H1 (cell line): ENCODE data around the gene C1S. TPM values are rescaled to one million over a fixed set of nuclear protein-coding genes. Genes with fewer than 3 reads are reported as not detected.

Experiments
- CTCF ChIA-PET: fragments of 300-600 bp; sonication (Branson Sonifier 250); formaldehyde crosslinking; loops from one replicate; lab custom pipeline; 2021; ENCODE audit not compliant: partially characterized antibody; lab: Charles Lee
- POLR2A ChIA-PET: fragments of 300-600 bp; sonication (Branson Sonifier 250); formaldehyde crosslinking; loops from one replicate; lab custom pipeline; 2021; ENCODE audit warnings: inconsistent platforms; ENCODE audit not compliant: partially characterized antibody; lab: Charles Lee
- DNase-seq, 2 experiments: peaks; one replicate each; pipeline versions ENCODE4 v3.0.0 to v3.0.0-alpha.2; 2010 to 2022; ENCODE audit warnings: low spot score in 2 of 2, low read depth in 1 of 2, mixed read lengths in 1 of 2
- FAIRE-seq: peaks from 2 replicates; lab custom pipeline; 2011; peaks lifted over from hg19 to GRCh38; lab: Jason Lieb, UNC
- H2AFZ ChIP-seq: 2 replicates; pipeline ENCODE4 v1.8.1; 2012; ENCODE audit warnings: low read length, inconsistent platforms
- H2AK5ac ChIP-seq: 2 replicates; pipeline ENCODE4 v1.6.1; 2013; ENCODE audit warnings: low read depth, low read length
- H2BK120ac ChIP-seq: replicated peaks from 2 replicates; pipeline ENCODE3; 2013; ENCODE audit warnings: low read depth, low read length, inconsistent platforms
- H2BK12ac ChIP-seq: 2 replicates; pipeline ENCODE4 v1.6.1; 2013; ENCODE audit warnings: low read depth, low read length
- H2BK15ac ChIP-seq: 2 replicates; pipeline ENCODE4 v1.6.1; 2013; ENCODE audit warnings: low read length
- H2BK20ac ChIP-seq: 2 replicates; pipeline ENCODE4 v1.6.1; 2013; ENCODE audit warnings: low read length
- H2BK5ac ChIP-seq: 2 replicates; pipeline ENCODE4 v1.6.1; 2013; ENCODE audit warnings: low read depth, low read length
- H3K14ac ChIP-seq: 2 replicates; pipeline ENCODE4 v1.6.1; 2013; ENCODE audit warnings: inconsistent platforms; ENCODE audit not compliant: insufficient read length
- H3K18ac ChIP-seq: 2 replicates; pipeline ENCODE4 v1.6.1; 2013; ENCODE audit warnings: low read length; ENCODE audit errors: extremely low read depth
- H3K23ac ChIP-seq: 2 replicates; pipeline ENCODE4 v1.6.1; 2013; ENCODE audit warnings: inconsistent platforms; ENCODE audit not compliant: insufficient read length
- H3K23me2 ChIP-seq: 2 replicates; pipeline ENCODE4 v1.6.1; 2013; ENCODE audit warnings: low read depth, low read length
- H3K27ac ChIP-seq: 2 replicates; pipeline ENCODE4 v1.6.1; 2011; ENCODE audit warnings: low read depth, low read length, inconsistent platforms
- H3K27me3 ChIP-seq, 4 experiments: replicated peaks in 1 of 4; 1 replicate in 1 of 4; 2 replicates in 3 of 4; pipeline versions ENCODE4 v1.6.1 to v1.8.1; 2011 to 2013; ENCODE audit warnings: low read length in 3 of 4, mild to moderate bottlenecking in 3 of 4, inconsistent platforms in 2 of 4, mixed read lengths in 2 of 4, moderate library complexity in 1 of 4; ENCODE audit not compliant: control insufficient read depth in 3 of 4, insufficient read depth in 3 of 4; ENCODE audit errors: extremely low read depth in 1 of 4
- H3K36me3 ChIP-seq, 4 experiments: 2 replicates each; pipeline versions ENCODE4 v1.6.1 to v1.8.1; 2011 to 2013; ENCODE audit warnings: mild to moderate bottlenecking in 4 of 4, low read length in 3 of 4, moderate library complexity in 2 of 4, control low read depth in 1 of 4, inconsistent platforms in 1 of 4; ENCODE audit not compliant: insufficient read depth in 4 of 4, control insufficient read depth in 2 of 4
- H3K4ac ChIP-seq: replicated peaks from 2 replicates; pipeline ENCODE3; 2013; ENCODE audit warnings: low read length, low read depth, mixed read lengths, inconsistent platforms; ENCODE audit not compliant: insufficient read length
- H3K4me1 ChIP-seq, 4 experiments: replicated peaks in 1 of 4; 1 replicate in 1 of 4; 2 replicates in 3 of 4; pipeline versions ENCODE4 v1.6.1 to v1.8.1; 2011 to 2013; ENCODE audit warnings: low read length in 3 of 4, inconsistent platforms in 2 of 4, mixed read lengths in 1 of 4; ENCODE audit not compliant: insufficient read depth in 4 of 4, control insufficient read depth in 3 of 4
- H3K4me2 ChIP-seq, 2 experiments: 2 replicates each; pipeline versions ENCODE4 v1.6.1 to v1.8.1; 2011 to 2013; ENCODE audit warnings: low read depth in 2 of 2, low read length in 2 of 2, control low read depth in 1 of 2, inconsistent platforms in 1 of 2, mild to moderate bottlenecking in 1 of 2; ENCODE audit not compliant: insufficient read depth in 1 of 2
- H3K4me3 ChIP-seq, 4 experiments: fragments of 200-600, 300-600 bp in 1 of 4; sonication (generic), shearing (Covaris generic), sonication (Bioruptor Twin) in 1 of 4; 2 replicates each; pipeline versions ENCODE4 v1.5.1 to v1.8.1; 2011 to 2016; ENCODE audit warnings: low read length in 4 of 4, low read depth in 3 of 4, control low read depth in 2 of 4, inconsistent platforms in 2 of 4, mild to moderate bottlenecking in 2 of 4, mixed read lengths in 1 of 4, moderate library complexity in 1 of 4; ENCODE audit not compliant: insufficient read depth in 2 of 4; ENCODE audit errors: extremely low read depth in 1 of 4
- H3K56ac ChIP-seq: replicated peaks from 2 replicates; pipeline ENCODE3; 2013; ENCODE audit warnings: low read depth, mild to moderate bottlenecking, mixed read lengths, low read length, inconsistent platforms; ENCODE audit not compliant: insufficient read length
- H3K79me1 ChIP-seq: 2 replicates; pipeline ENCODE4 v1.6.1; 2013; ENCODE audit warnings: low read depth, low read length, control low read depth
- H3K79me2 ChIP-seq, 2 experiments: 2 replicates each; pipeline versions ENCODE4 v1.6.1 to v1.8.1; 2012 to 2013; ENCODE audit warnings: low read length in 2 of 2, mild to moderate bottlenecking in 2 of 2, inconsistent platforms in 1 of 2; ENCODE audit not compliant: insufficient read depth in 2 of 2, control insufficient read depth in 1 of 2
- H3K9ac ChIP-seq, 4 experiments: replicated peaks in 1 of 4; 1 replicate in 1 of 4; 2 replicates in 3 of 4; pipeline versions ENCODE4 v1.6.1 to v1.8.1; 2011 to 2013; ENCODE audit warnings: low read depth in 3 of 4, low read length in 3 of 4, control low read depth in 2 of 4, mild to moderate bottlenecking in 2 of 4, moderate library complexity in 2 of 4, inconsistent platforms in 1 of 4; ENCODE audit errors: extremely low read depth in 1 of 4
- H3K9me3 ChIP-seq, 2 experiments: 2 replicates each; pipeline versions ENCODE4 v1.6.1 to v1.8.1; 2012 to 2013; ENCODE audit warnings: mild to moderate bottlenecking in 2 of 2, moderate library complexity in 2 of 2, control low read depth in 1 of 2, inconsistent platforms in 1 of 2, low read depth in 1 of 2, low read length in 1 of 2, mixed read lengths in 1 of 2; ENCODE audit not compliant: insufficient read depth in 2 of 2
- H4K20me1 ChIP-seq, 2 experiments: replicated peaks in 1 of 2; 2 replicates each; pipeline versions ENCODE3 to v1.8.1; 2011 to 2013; ENCODE audit warnings: inconsistent platforms in 2 of 2, low read length in 2 of 2, mild to moderate bottlenecking in 1 of 2; ENCODE audit not compliant: insufficient read depth in 2 of 2, control insufficient read depth in 1 of 2
- H4K5ac ChIP-seq: 2 replicates; pipeline ENCODE4 v1.6.1; 2013; ENCODE audit warnings: low read length, low read depth, mixed read lengths, inconsistent platforms; ENCODE audit not compliant: insufficient read length
- H4K8ac ChIP-seq: 2 replicates; pipeline ENCODE4 v1.8.0; 2013; ENCODE audit warnings: mild to moderate bottlenecking, moderate library complexity, low read length, inconsistent platforms; ENCODE audit not compliant: insufficient read depth; ENCODE audit errors: extremely low read depth
- H4K91ac ChIP-seq: replicated peaks from 2 replicates; pipeline ENCODE3; 2013; ENCODE audit warnings: low read length, mixed read lengths, inconsistent platforms; ENCODE audit not compliant: insufficient read length
- MAX ChIP-seq: IDR thresholded peaks from 2 replicates; pipeline ENCODE4 v1.6.1; 2012; ENCODE audit warnings: inconsistent platforms
- TAF7 ChIP-seq: optimal IDR thresholded peaks from 2 replicates; pipeline ENCODE3; 2011; ENCODE audit warnings: low read depth, mild to moderate bottlenecking, inconsistent platforms, low read length, moderate library complexity, borderline replicate concordance
- YY1 ChIP-seq: IDR thresholded peaks from 2 replicates; pipeline ENCODE4 v1.6.1; 2011; ENCODE audit warnings: low read depth, mild to moderate bottlenecking, low read length
- WGBS, 2 experiments: shearing (Covaris generic) in 1 of 2; methylation state at CpG; one replicate each; pipeline versions ENCODE4 v1.1.6 to v1.1.7; 2013 to 2015; ENCODE audit warnings: low lambda C conversion rate in 2 of 2, mixed read lengths in 2 of 2, inconsistent platforms in 1 of 2, low coverage in 1 of 2, missing lambda C conversion rate in 1 of 2; ENCODE audit not compliant: insufficient replicate concordance in 2 of 2, insufficient coverage in 1 of 2, insufficient read length in 1 of 2; ENCODE audit errors: extremely low coverage in 1 of 2, missing lambda C conversion rate in 1 of 2; 5-methylcytosine and 5-hydroxymethylcytosine counted together
- polyA plus RNA-seq, 7 experiments: library from polyadenylated mRNA; depleted of rRNA in 3 of 7; stranded (reverse) in 5 of 7; unstranded in 2 of 7; fragments of >200 nt in 5 of 7; fragments of 200-250 nt in 2 of 7; gene quantifications; 1 replicate in 5 of 7; 2 replicates in 1 of 7; 4 replicates in 1 of 7; pipeline versions ENCODE4 v1.2.1 to v1.2.3, GENCODE V29; 2011 to 2013; ENCODE audit warnings: missing spikeins in 2 of 7, mixed read lengths in 2 of 7
- total RNA-seq: library from RNA; stranded (reverse); fragmentation: NEBNext Ultra II Directional; extraction: Animal tissue kit (Norgen Biotek cat#: 25700); gene quantifications from 2 replicates; pipeline ENCODE4 v1.2.1, GENCODE V29; 2021

Gene C1S
- total and polyA plus RNA-seq, 2 of the 8 experiments (the other 6 are each of a cell fraction or from before 2014, with no cell fraction given) = 4.4 to 7.3 TPM

- ChIA-PET POLR2A (interaction anchor here (0.9 to 4.9 kb wide), 6 partner anchors 12 to 243 kb away, joined by 3 to 25 read pairs (median 6); partner anchors contain the start of genes C12orf57, CLSTN3 and RNU7-1), CTCF (interaction anchor here (0.6 to 4.1 kb wide), 32 partner anchors 9 to 243 kb away, joined by 3 to 58 read pairs (median 4); partner anchors contain the start of genes C1S and LPCAT3)
- Histone ChIP-seq H4K91ac (no peak overlapping the region), H4K5ac (no peak overlapping the region), H3K18ac (no peak overlapping the region), H3K27ac (no peak overlapping the region), H3K9ac (no peak overlapping the region), H2AFZ (no peak overlapping the region), H3K36me3 (no peaks in the 10 kb centered on the region), H3K56ac (no peak overlapping the region), H3K4me3 (no peak overlapping the region), H2AK5ac (no peak overlapping the region), H3K4me2 (no peak overlapping the region), H2BK120ac (no peak overlapping the region), H3K9me3 (no peaks in the 10 kb centered on the region), H3K79me2 (no peaks in the 10 kb centered on the region), H2BK12ac (no peak overlapping the region), H2BK20ac (no peak overlapping the region), H3K79me1 (no peaks in the 10 kb centered on the region), H3K4me1 (0 out of 7 replicates have a peak, but pooled peaks cover 0 to 2% (median 0%) of the 10 kb centered on the region in 4 experiments), H3K4ac (no peak overlapping the region), H4K8ac (no peak overlapping the region), H3K14ac (no peak overlapping the region), H2BK15ac (no peak overlapping the region), H2BK5ac (no peak overlapping the region), H4K20me1 (peaks cover 0 to 1% of the 10 kb centered on the region in 2 experiments), H3K27me3 (no peaks in the 10 kb centered on the region), H3K23ac (no peak overlapping the region), H3K23me2 (peaks cover 4% of the 10 kb centered on the region)
- FAIRE-seq = no peak
- DNase-seq = no peak
- 88% methylated on average over 4 of the region's 4 CpGs; no CpG with 5 or more reads in 1 of the 2 experiments for WGBS, 2 experiments
- TF ChIP-seq YY1 (no peak), TAF7 (no peak), MAX (no peak)
These were observed 51.5 kb downstream of the C1S start for GRCh38 chr12:7112041-7112440.
